Endothelial cell of hepatic sinusoid (primary cell): ENCODE data around the gene TNFRSF8.

Source experiments
- in situ Hi-C: cut with HindIII; loops from 2 replicates; pipeline ENCODE4 v1.10.0; 2017; ENCODE audit warnings: low sequenced_read_pairs

Gene TNFRSF8

GRCh38 chr1:12057940-12058687 lies 5.0 kb upstream of the TNFRSF8 start:
- in situ Hi-C loops = no loop called here

- in situ Hi-C loops = no loop called here
These were observed 3.9 kb upstream of the TNFRSF8 start for GRCh38 chr1:12059226-12059625.

- in situ Hi-C loops = no loop called here
These were observed 3.2 kb upstream of the TNFRSF8 start for GRCh38 chr1:12059722-12060464.

GRCh38 chr1:12060500-12060899 lies 2.6 kb upstream of the TNFRSF8 start:
- in situ Hi-C loops = no loop called here

GRCh38 chr1:12064073-12064969 lies 1.2 kb downstream of the TNFRSF8 start:
- in situ Hi-C loops = no loop called here

- in situ Hi-C loops = loop anchor here (5.0 kb wide), 1 partner anchor 41 kb away; no protein-coding TSS in a partner anchor
These were observed 2.8 kb downstream of the TNFRSF8 start for GRCh38 chr1:12065872-12066271.

- in situ Hi-C loops = loop anchor here (5.0 kb wide), 1 partner anchor 39 kb away; no protein-coding TSS in a partner anchor
These were observed 5.1 kb downstream of the TNFRSF8 start for GRCh38 chr1:12067900-12068821.

- in situ Hi-C loops = loop anchor here (5.0 kb wide), 1 partner anchor 38 kb away; no protein-coding TSS in a partner anchor
These were observed 6.6 kb downstream of the TNFRSF8 start for GRCh38 chr1:12069623-12070244.

- in situ Hi-C loops = no loop called here
These were observed 8.8 kb downstream of the TNFRSF8 start for GRCh38 chr1:12071892-12072291.

GRCh38 chr1:12072741-12073140 lies 9.6 kb downstream of the TNFRSF8 start:
- in situ Hi-C loops = no loop called here

- in situ Hi-C loops = no loop called here
These were observed 10.7 kb downstream of the TNFRSF8 start for GRCh38 chr1:12073796-12074195.

GRCh38 chr1:12075195-12076114 lies 12.4 kb downstream of the TNFRSF8 start:
- in situ Hi-C loops = no loop called here

GRCh38 chr1:12076425-12077005 lies 13.4 kb downstream of the TNFRSF8 start:
- in situ Hi-C loops = no loop called here

GRCh38 chr1:12078575-12078937 lies 15.5 kb downstream of the TNFRSF8 start:
- in situ Hi-C loops = no loop called here

GRCh38 chr1:12078938-12079861 lies 16.1 kb downstream of the TNFRSF8 start:
- in situ Hi-C loops = no loop called here

GRCh38 chr1:12080156-12080555 lies 17.1 kb downstream of the TNFRSF8 start:
- in situ Hi-C loops = no loop called here
